IPS DF 6.9 (cell line): ENCODE measurements around the gene ANKRD10.

Source experiments
- DNase-seq: peaks from one replicate; pipeline ENCODE4 v3.0.0-alpha.2; 2013; ENCODE audit warnings: low read depth, low spot score
- H3K27ac ChIP-seq: one replicate; pipeline ENCODE4 v1.5.1; 2013; ENCODE audit warnings: low read length, control low read depth
- H3K27me3 ChIP-seq: 2 replicates; pipeline ENCODE4 v1.6.1; 2013; ENCODE audit warnings: mild to moderate bottlenecking, low read length; ENCODE audit not compliant: control insufficient read depth, insufficient read depth
- H3K36me3 ChIP-seq: 2 replicates; pipeline ENCODE4 v1.6.1; 2013; ENCODE audit warnings: low read length; ENCODE audit not compliant: control insufficient read depth, insufficient read depth
- H3K4me1 ChIP-seq: 2 replicates; pipeline ENCODE4 v1.6.1; 2013; ENCODE audit warnings: low read length; ENCODE audit not compliant: control insufficient read depth, insufficient read depth
- H3K4me3 ChIP-seq: 2 replicates; pipeline ENCODE4 v1.5.1; 2013; ENCODE audit warnings: mild to moderate bottlenecking, low read length
- H3K9me3 ChIP-seq: 2 replicates; pipeline ENCODE4 v1.6.1; 2013; ENCODE audit warnings: low read length, inconsistent platforms; ENCODE audit not compliant: control insufficient read depth, insufficient read depth
- WGBS: extraction: QIAGEN DNeasy Blood & Tissue Kit; methylation state at CpG from one replicate; pipeline ENCODE4 v1.1.7; 2013; ENCODE audit warnings: mixed read lengths, missing lambda C conversion rate; ENCODE audit not compliant: insufficient read length, insufficient coverage; 5-methylcytosine and 5-hydroxymethylcytosine counted together

Gene ANKRD10

GRCh38 chr13:110902370-110902769 is 12.5 kb downstream of the ANKRD10 start:
- H3K9me3 ChIP-seq: no peaks in the 10 kb centered on the region
- no peak overlapping the region for H3K4me3 ChIP-seq
- H3K4me1 ChIP-seq: peaks cover 5% of the 10 kb centered on the region; the same call in 1 of the 2 replicates
- no peak overlapping the region for H3K27ac ChIP-seq
- no CpG with 5 or more reads among the region's 2 CpGs for WGBS
- H3K36me3 ChIP-seq: peaks cover 2% of the 10 kb centered on the region; the same call in 1 of the 2 replicates
- no peaks in the 10 kb centered on the region for H3K27me3 ChIP-seq
- DNase-seq: no peak

- H3K27ac ChIP-seq: no peak overlapping the region
- 0 out of 2 replicates have a peak, but pooled peaks cover 1% of the 10 kb centered on the region for H3K4me1 ChIP-seq
- no CpG with 5 or more reads among the region's 6 CpGs for WGBS
- no peaks in the 10 kb centered on the region for H3K27me3 ChIP-seq
- H3K36me3 ChIP-seq: peaks cover 11% of the 10 kb centered on the region
- no peak for DNase-seq
- H3K4me3 ChIP-seq: no peak overlapping the region
- no peaks in the 10 kb centered on the region for H3K9me3 ChIP-seq
Observed at GRCh38 chr13:110897521-110897920, 17.3 kb downstream of the ANKRD10 start.

- H3K36me3 ChIP-seq: peaks cover 11% of the 10 kb centered on the region
- H3K4me3 ChIP-seq: no peak overlapping the region
- H3K27me3 ChIP-seq: no peaks in the 10 kb centered on the region
- H3K27ac ChIP-seq: no peak overlapping the region
- H3K9me3 ChIP-seq: no peaks in the 10 kb centered on the region
- no CpG with 5 or more reads among the region's 1 CpG for WGBS
- H3K4me1 ChIP-seq: 0 out of 2 replicates have a peak, but pooled peaks cover 1% of the 10 kb centered on the region
- no peak for DNase-seq
Observed at GRCh38 chr13:110897014-110897413, 17.9 kb downstream of the ANKRD10 start.

GRCh38 chr13:110894086-110894485 is 20.8 kb downstream of the ANKRD10 start:
- H3K27me3 ChIP-seq: no peaks in the 10 kb centered on the region
- peaks cover 9% of the 10 kb centered on the region for H3K36me3 ChIP-seq
- 0 out of 2 replicates have a peak, but pooled peaks cover 2% of the 10 kb centered on the region for H3K4me1 ChIP-seq
- no peaks in the 10 kb centered on the region for H3K9me3 ChIP-seq
- DNase-seq: no peak
- H3K27ac ChIP-seq: no peak overlapping the region
- no CpG with 5 or more reads among the region's 2 CpGs for WGBS
- H3K4me3 ChIP-seq: no peak overlapping the region

- H3K4me1 ChIP-seq: 0 out of 2 replicates have a peak, but pooled peaks cover 2% of the 10 kb centered on the region
- no CpG with 5 or more reads among the region's 2 CpGs for WGBS
- no peaks in the 10 kb centered on the region for H3K9me3 ChIP-seq
- H3K27ac ChIP-seq: no peak overlapping the region
- H3K27me3 ChIP-seq: no peaks in the 10 kb centered on the region
- H3K36me3 ChIP-seq: peaks cover 8% of the 10 kb centered on the region
- H3K4me3 ChIP-seq: no peak overlapping the region
- no peak for DNase-seq
Observed at GRCh38 chr13:110893571-110893970, 21.3 kb downstream of the ANKRD10 start.

GRCh38 chr13:110890279-110891165 is 24.3 kb downstream of the ANKRD10 start:
- H3K27me3 ChIP-seq: no peaks in the 10 kb centered on the region
- H3K27ac ChIP-seq: no peak overlapping the region
- H3K4me1 ChIP-seq: peaks cover 3% of the 10 kb centered on the region; the same call in 1 of the 2 replicates
- peaks cover 8% of the 10 kb centered on the region for H3K36me3 ChIP-seq
- no CpG with 5 or more reads among the region's 8 CpGs for WGBS
- H3K4me3 ChIP-seq: no peak overlapping the region
- H3K9me3 ChIP-seq: no peaks in the 10 kb centered on the region
- no peak for DNase-seq

GRCh38 chr13:110888390-110888789 is 26.5 kb downstream of the ANKRD10 start:
- Histone ChIP-seq H3K9me3 (no peaks in the 10 kb centered on the region), H3K4me1 (peaks cover 3% of the 10 kb centered on the region; the same call in 1 of the 2 replicates), H3K27ac (no peak overlapping the region), H3K36me3 (peaks cover 6% of the 10 kb centered on the region), H3K27me3 (no peaks in the 10 kb centered on the region), H3K4me3 (no peak overlapping the region)
- no CpG with 5 or more reads among the region's 3 CpGs for WGBS
- no peak for DNase-seq

GRCh38 chr13:110887597-110888333 is 27.1 kb downstream of the ANKRD10 start:
- no peak overlapping the region for H3K4me3 ChIP-seq
- peaks cover 3% of the 10 kb centered on the region; the same call in 1 of the 2 replicates for H3K4me1 ChIP-seq
- peaks cover 2% of the 10 kb centered on the region for H3K36me3 ChIP-seq
- no peak for DNase-seq
- no peaks in the 10 kb centered on the region for H3K27me3 ChIP-seq
- no peaks in the 10 kb centered on the region for H3K9me3 ChIP-seq
- no CpG with 5 or more reads among the region's 9 CpGs for WGBS
- no peak overlapping the region for H3K27ac ChIP-seq

- no CpG with 5 or more reads among the region's 5 CpGs for WGBS
- H3K4me1 ChIP-seq: peaks cover 3% of the 10 kb centered on the region; the same call in 1 of the 2 replicates
- no peak overlapping the region for H3K4me3 ChIP-seq
- H3K27ac ChIP-seq: no peak overlapping the region
- no peaks in the 10 kb centered on the region for H3K9me3 ChIP-seq
- DNase-seq: no peak
- H3K36me3 ChIP-seq: no peaks in the 10 kb centered on the region
- H3K27me3 ChIP-seq: no peaks in the 10 kb centered on the region
Observed at GRCh38 chr13:110886870-110887596, 27.8 kb downstream of the ANKRD10 start.
